Measurements from ENCODE around the gene ABLIM3.

DNA sequence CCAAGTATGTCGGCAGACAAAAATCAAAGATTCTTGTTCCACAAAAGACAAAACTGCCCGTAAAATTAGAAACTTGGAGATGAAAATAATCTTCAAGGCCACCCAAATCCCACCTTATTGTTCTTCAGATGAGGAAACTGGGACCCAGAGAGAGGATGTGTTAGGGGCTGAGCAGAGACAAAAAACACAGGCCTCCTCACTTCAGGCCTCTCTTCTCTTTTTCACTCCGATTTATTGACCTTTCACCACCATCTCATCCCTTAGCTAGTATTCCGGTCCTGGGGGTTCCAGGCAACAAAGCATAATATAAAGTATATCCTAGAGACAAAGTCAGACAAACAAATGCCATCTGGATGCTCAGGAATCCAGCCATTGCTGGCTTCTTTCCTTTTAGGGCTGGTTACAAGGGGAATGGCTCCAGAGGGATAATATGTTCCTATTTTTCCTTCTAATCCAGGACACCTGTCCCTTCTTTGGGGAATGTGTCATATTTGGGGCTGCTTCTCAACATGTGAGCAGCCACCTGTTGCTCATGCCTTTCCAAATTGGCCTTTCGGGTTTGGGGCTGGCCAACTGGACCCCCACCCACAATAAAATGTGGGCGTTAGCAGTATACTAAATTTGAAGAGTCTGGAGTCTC is 88.1 kb downstream of the ABLIM3 start:
- TF ChIP-seq, protein P1, sequence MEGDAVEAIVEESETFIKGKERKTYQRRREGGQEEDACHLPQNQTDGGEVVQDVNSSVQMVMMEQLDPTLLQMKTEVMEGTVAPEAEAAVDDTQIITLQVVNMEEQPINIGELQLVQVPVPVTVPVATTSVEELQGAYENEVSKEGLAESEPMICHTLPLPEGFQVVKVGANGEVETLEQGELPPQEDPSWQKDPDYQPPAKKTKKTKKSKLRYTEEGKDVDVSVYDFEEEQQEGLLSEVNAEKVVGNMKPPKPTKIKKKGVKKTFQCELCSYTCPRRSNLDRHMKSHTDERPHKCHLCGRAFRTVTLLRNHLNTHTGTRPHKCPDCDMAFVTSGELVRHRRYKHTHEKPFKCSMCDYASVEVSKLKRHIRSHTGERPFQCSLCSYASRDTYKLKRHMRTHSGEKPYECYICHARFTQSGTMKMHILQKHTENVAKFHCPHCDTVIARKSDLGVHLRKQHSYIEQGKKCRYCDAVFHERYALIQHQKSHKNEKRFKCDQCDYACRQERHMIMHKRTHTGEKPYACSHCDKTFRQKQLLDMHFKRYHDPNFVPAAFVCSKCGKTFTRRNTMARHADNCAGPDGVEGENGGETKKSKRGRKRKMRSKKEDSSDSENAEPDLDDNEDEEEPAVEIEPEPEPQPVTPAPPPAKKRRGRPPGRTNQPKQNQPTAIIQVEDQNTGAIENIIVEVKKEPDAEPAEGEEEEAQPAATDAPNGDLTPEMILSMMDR (IDR thresholded peaks at IDR 0.05), result no peak
- TF ChIP-seq POLR2A (IDR thresholded peaks at IDR 0.05) (no peak), POLR2AphosphoS5 (IDR thresholded peaks at IDR 0.05) (no peak)

All from gastroesophageal sphincter (tissue), 3 donors.